Right lobe of liver (tissue), 6 donors: Measurements from ENCODE around the gene POC1A. TPM values are rescaled to one million over a fixed set of nuclear protein-coding genes. Genes with fewer than 3 reads are reported as not detected.
"Not testable (repeated sequence)": the region's sequence is repeated elsewhere in the genome, so short reads cannot be mapped to it uniquely, and the experiment has no call there.

Experiments used
- ATAC-seq, 4 donors: fragments of 200-7000 bp; cut with Tn5 transposase; one replicate each; pipeline ENCODE4 v1.9.1; 2020; ENCODE audit warnings: mild to moderate bottlenecking in 4 of 4, moderate library complexity in 4 of 4
- DNase-seq, 3 donors: peaks; one replicate each; pipeline ENCODE4 v3.0.0-alpha.2; 2020
- H3K27ac ChIP-seq, 3 donors: fragments of 200-600 bp; one replicate each; pipeline ENCODE4 v1.8.0; 2022
- H3K27me3 ChIP-seq, 2 donors: fragments of 200-600 bp; one replicate each; pipeline ENCODE4 v1.8.0; 2022
- H3K36me3 ChIP-seq, 4 donors: fragments of 200-600 bp; sonication (generic) in 1 of 4; one replicate each; pipeline versions ENCODE4 v1.5.1 to v1.8.0; 2017 to 2022; ENCODE audit warnings: control low read depth in 1 of 4
- H3K4me1 ChIP-seq, 4 donors: fragments of 200-600 bp; sonication (generic) in 1 of 4; one replicate each; pipeline versions ENCODE4 v1.5.1 to v1.8.0; 2017 to 2022; ENCODE audit warnings: control low read depth in 1 of 4
- H3K4me3 ChIP-seq, 3 donors: fragments of 200-600 bp; one replicate each; pipeline ENCODE4 v1.8.0; 2022
- H3K9me3 ChIP-seq, 4 donors: fragments of 200-600 bp; sonication (generic) in 1 of 4; one replicate each; pipeline versions ENCODE4 v1.5.1 to v1.8.0; 2017 to 2022; ENCODE audit warnings: control low read depth in 1 of 4
- POLR2A ChIP-seq: fragments of 450-650 bp; IDR thresholded peaks from one replicate; pipeline ENCODE4 v1.6.1; 2017; ENCODE audit warnings: antibody characterized with exemption, mild to moderate bottlenecking
- WGBS: methylation state at CpG from one replicate; pipeline ENCODE4 v1.1.6; 2018; ENCODE audit warnings: low coverage, low lambda C conversion rate; ENCODE audit not compliant: insufficient coverage; ENCODE audit errors: missing lambda C conversion rate; 5-methylcytosine and 5-hydroxymethylcytosine counted together
- intact Hi-C, 2 donors: fragments of 100-400 bp; cut with DNase I; formaldehyde crosslinking; loops; one replicate each; pipeline versions ENCODE4 v1.11.2 to v1.14.1; 2022
- total RNA-seq, 6 experiments: library from RNA; depleted of rRNA in 2 of 6; stranded (reverse); fragments of >200 nt in 2 of 6; fragmentation: NEBNext Ultra II Directional in 3 of 6; extraction: Animal tissue kit (Norgen Biotek cat#: 25700) in 3 of 6; gene quantifications; one replicate each; pipeline versions ENCODE4 v1.1.0 to v1.2.4, GENCODE V29; 2016 to 2023
- TF ChIP-seq, protein P1 (sequence below), 4 donors: fragments of 200-600 bp in 3 of 4; fragments of 450-650 bp in 1 of 4; IDR thresholded peaks; one replicate each; pipeline versions ENCODE4 v1.5.1 to v1.8.0; 2016 to 2022; ENCODE audit warnings: antibody characterized with exemption in 4 of 4, mild to moderate bottlenecking in 2 of 4
- donor health status: DM: no; HTN: yes; CAD: no.
- donor health status: DM: no; HTN: no; CAD: no.
- donor health status: DM: no; HTN: no; CAD: no.
- donor health status: DM: no; HTN: yes; CAD: no.
- donor health status: DM: no; HTN: yes; CAD: no.

Gene POC1A
- total RNA-seq, 6 experiments from 2014 or later: 2.0 to 4.3 (median 3.2) TPM

DNA sequence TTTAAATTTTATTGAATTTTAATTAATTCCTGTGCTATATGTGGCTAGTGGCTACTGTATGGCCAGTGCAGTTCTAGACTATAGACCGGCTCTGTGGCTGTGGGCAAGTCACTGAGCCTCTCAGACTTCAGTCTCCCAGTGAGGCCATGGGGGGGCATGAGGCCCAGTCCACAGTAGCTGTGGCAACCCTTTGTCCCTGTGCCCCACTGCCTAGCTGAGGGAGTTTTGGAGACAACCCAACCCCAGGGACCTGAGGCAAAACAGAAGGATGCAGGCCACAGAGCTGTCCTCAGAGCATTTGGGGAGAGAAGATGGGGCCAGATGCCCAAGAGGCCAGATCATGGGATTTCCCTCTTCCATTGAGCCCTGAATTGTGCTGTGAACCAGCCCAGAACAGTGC, 18.9 kb upstream of the POC1A start:
- H3K27ac ChIP-seq: no peak overlapping the region
- no peak for TF ChIP-seq POLR2A
- H3K27me3 ChIP-seq: no peaks in the 10 kb centered on the region
- ATAC-seq: no peak
- no peaks in the 10 kb centered on the region for H3K9me3 ChIP-seq
- peak in 2 of 3 donors; percentile 12 to 29 for DNase-seq
- intact Hi-C loops: no loop called here
- peaks cover 0 to 28% (median 7%) of the 10 kb centered on the region in 4 donors for H3K4me1 ChIP-seq
- WGBS: 100% methylated on average over 1 of the region's 1 CpG
- no peak overlapping the region for H3K4me3 ChIP-seq
- H3K36me3 ChIP-seq: no peaks in the 10 kb centered on the region

DNA sequence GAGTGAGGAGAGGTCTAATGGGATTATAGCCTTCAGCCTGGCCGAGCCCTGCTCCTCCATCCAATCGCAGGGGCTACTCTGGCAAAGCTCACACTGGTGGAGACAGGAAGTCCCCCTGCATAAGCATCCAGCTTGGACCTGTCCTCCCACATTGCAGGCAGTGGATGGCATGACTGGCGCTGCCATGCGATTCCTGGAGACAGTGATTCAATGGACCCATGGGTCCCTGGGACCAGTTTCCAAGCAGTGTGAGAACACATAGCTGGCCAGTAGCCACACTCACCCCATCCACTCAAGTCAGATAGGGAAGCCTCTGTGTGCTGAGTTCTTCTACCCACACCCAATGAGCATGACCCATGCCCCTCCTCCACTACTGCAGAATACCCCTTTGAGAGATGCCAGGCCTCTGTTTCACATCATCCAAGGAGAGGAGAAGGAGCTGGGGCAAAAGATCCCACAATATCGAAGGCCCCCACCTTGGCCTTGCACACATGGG, 18.1 kb upstream of the POC1A start:
- ATAC-seq (no peak), DNase-seq (peak in 1 of 3 donors; percentile 15)
- no CpG with 5 or more reads among the region's 5 CpGs for WGBS
- intact Hi-C loops: no loop called here
- Histone ChIP-seq H3K27ac (no peak overlapping the region), H3K27me3 (no peaks in the 10 kb centered on the region), H3K4me1 (peaks cover 0 to 24% (median 7%) of the 10 kb centered on the region in 4 donors), H3K36me3 (no peaks in the 10 kb centered on the region), H3K4me3 (no peak overlapping the region), H3K9me3 (no peaks in the 10 kb centered on the region)
- no peak for TF ChIP-seq POLR2A
- TF ChIP-seq, protein P1, sequence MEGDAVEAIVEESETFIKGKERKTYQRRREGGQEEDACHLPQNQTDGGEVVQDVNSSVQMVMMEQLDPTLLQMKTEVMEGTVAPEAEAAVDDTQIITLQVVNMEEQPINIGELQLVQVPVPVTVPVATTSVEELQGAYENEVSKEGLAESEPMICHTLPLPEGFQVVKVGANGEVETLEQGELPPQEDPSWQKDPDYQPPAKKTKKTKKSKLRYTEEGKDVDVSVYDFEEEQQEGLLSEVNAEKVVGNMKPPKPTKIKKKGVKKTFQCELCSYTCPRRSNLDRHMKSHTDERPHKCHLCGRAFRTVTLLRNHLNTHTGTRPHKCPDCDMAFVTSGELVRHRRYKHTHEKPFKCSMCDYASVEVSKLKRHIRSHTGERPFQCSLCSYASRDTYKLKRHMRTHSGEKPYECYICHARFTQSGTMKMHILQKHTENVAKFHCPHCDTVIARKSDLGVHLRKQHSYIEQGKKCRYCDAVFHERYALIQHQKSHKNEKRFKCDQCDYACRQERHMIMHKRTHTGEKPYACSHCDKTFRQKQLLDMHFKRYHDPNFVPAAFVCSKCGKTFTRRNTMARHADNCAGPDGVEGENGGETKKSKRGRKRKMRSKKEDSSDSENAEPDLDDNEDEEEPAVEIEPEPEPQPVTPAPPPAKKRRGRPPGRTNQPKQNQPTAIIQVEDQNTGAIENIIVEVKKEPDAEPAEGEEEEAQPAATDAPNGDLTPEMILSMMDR (IDR thresholded peaks at IDR 0.05): no peak

DNA sequence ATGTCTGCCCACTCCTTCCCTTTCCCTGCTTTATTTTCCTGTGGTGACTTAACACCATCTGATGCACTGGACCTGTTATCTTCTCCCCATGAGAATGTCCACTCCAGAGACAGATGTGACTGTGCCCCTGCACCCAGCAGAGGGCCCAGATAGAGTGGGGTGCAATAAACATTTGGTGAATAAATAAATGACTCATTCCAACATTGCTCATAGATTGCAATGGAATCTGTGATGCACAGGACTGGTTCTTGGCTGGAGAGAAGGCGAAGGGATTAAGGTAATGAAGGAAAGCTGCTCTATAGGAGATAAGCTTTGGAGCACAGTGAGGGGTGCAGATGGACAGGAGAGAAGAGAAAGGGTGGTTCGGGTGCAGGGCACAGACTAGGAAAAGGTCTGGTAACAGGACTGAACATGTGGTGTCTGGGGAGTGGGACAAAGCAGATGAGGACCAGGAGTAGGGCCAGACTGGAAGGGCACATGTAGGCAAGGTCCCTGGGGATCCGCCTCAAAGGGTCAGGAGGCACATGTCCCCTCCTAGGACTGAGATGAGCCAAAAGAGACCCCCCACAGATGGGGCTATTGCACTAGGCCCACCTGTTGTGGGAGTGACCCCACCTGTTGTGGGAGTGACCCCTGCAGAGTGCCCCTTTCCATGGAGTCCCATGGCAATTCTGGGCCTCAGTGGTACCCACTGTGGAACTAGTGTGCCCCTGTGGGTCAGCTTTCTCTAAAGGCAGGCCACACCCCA, 17.5 kb upstream of the POC1A start:
- Histone ChIP-seq H3K27me3 (no peaks in the 10 kb centered on the region), H3K27ac (peak overlapping the region in 1 of 3 donors; percentile 50), H3K4me1 (peaks cover 0 to 27% (median 6%) of the 10 kb centered on the region in 4 donors), H3K9me3 (no peaks in the 10 kb centered on the region), H3K4me3 (no peak overlapping the region), H3K36me3 (no peaks in the 10 kb centered on the region)
- 90% methylated on average over 2 of the region's 3 CpGs for WGBS
- no peak for TF ChIP-seq POLR2A
- TF ChIP-seq, protein P1 (IDR thresholded peaks at IDR 0.05): no peak
- DNase-seq: peak in 1 of 3 donors; percentile 12
- ATAC-seq: peak in 1 of 4 donors; percentile 72
- intact Hi-C loops: no loop called here

GRCh38 chr3:52170217-52170616, 16.0 kb upstream of the POC1A start:
- H3K27me3 ChIP-seq, H3K9me3 ChIP-seq, H3K4me3 ChIP-seq, DNase-seq, ATAC-seq, intact Hi-C loops, H3K36me3 ChIP-seq: not testable (repeated sequence)
- H3K4me1 ChIP-seq: peaks cover 0 to 16% (median 0%) of the 10 kb centered on the region in 4 donors
- WGBS: 92% methylated on average over 3 of the region's 3 CpGs
- H3K27ac ChIP-seq: peak overlapping the region in 1 of 3 donors; percentile 50

GRCh38 chr3:52167240-52167639, 13.0 kb upstream of the POC1A start:
- DNase-seq (no peak), ATAC-seq (no peak)
- Histone ChIP-seq H3K4me1 (peaks cover 0 to 16% (median 0%) of the 10 kb centered on the region in 4 donors), H3K9me3 (no peaks in the 10 kb centered on the region), H3K27me3 (no peaks in the 10 kb centered on the region), H3K4me3 (no peak overlapping the region), H3K36me3 (no peaks in the 10 kb centered on the region), H3K27ac (no peak overlapping the region)
- intact Hi-C loops: no loop called here
- WGBS: 81% methylated on average over 9 of the region's 9 CpGs
- TF ChIP-seq, protein P1 (IDR thresholded peaks at IDR 0.05): no peak
- TF ChIP-seq POLR2A: no peak
